ENCODE data around the gene CFL2.

- TF ChIP-seq, protein P1, sequence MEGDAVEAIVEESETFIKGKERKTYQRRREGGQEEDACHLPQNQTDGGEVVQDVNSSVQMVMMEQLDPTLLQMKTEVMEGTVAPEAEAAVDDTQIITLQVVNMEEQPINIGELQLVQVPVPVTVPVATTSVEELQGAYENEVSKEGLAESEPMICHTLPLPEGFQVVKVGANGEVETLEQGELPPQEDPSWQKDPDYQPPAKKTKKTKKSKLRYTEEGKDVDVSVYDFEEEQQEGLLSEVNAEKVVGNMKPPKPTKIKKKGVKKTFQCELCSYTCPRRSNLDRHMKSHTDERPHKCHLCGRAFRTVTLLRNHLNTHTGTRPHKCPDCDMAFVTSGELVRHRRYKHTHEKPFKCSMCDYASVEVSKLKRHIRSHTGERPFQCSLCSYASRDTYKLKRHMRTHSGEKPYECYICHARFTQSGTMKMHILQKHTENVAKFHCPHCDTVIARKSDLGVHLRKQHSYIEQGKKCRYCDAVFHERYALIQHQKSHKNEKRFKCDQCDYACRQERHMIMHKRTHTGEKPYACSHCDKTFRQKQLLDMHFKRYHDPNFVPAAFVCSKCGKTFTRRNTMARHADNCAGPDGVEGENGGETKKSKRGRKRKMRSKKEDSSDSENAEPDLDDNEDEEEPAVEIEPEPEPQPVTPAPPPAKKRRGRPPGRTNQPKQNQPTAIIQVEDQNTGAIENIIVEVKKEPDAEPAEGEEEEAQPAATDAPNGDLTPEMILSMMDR (conservative IDR thresholded peaks at IDR 0.05): no peak
- no peak for TF ChIP-seq ZFX (IDR thresholded peaks at IDR 0.05)
Observed at GRCh38 chr14:34678735-34679134, 35.7 kb downstream of the CFL2 start.
